CD14-positive monocyte (primary cell): Measurements from ENCODE around the gene DYNC1LI2. TPM values are rescaled to one million over a fixed set of nuclear protein-coding genes. Genes with fewer than 3 reads are reported as not detected.

Source experiments
- DNase-seq, 3 donors: peaks; one replicate each; pipeline ENCODE4 v3.0.0-alpha.2; 2011 to 2022
- H2AFZ ChIP-seq: 2 replicates; pipeline ENCODE4 v1.6.0; 2012; ENCODE audit warnings: mild to moderate bottlenecking, low read depth, low read length, inconsistent platforms; ENCODE audit not compliant: insufficient read depth, poor library complexity, severe bottlenecking
- H3K27ac ChIP-seq, 2 donors: 1 replicate in 1 of 2; 2 replicates in 1 of 2; pipeline ENCODE4 v1.5.1; 2012 to 2013; ENCODE audit warnings: low read length in 2 of 2, control low read depth in 1 of 2, inconsistent platforms in 1 of 2, low read depth in 1 of 2, mild to moderate bottlenecking in 1 of 2
- H3K27me3 ChIP-seq, 2 donors: one replicate each; pipeline versions ENCODE4 v1.6.0 to v1.6.1; 2011 to 2013; ENCODE audit warnings: low read length in 2 of 2; ENCODE audit not compliant: control insufficient read depth in 2 of 2, insufficient read depth in 2 of 2
- H3K36me3 ChIP-seq, 2 donors: replicated peaks in 1 of 2; 1 replicate in 1 of 2; 2 replicates in 1 of 2; pipeline versions ENCODE4 v1.5.1 to v1.6.1; 2012 to 2013; ENCODE audit warnings: low read length in 2 of 2, control low read depth in 1 of 2, inconsistent platforms in 1 of 2, mild to moderate bottlenecking in 1 of 2; ENCODE audit not compliant: insufficient read depth in 2 of 2, control insufficient read depth in 1 of 2
- H3K4me1 ChIP-seq, 2 donors: 1 replicate in 1 of 2; 2 replicates in 1 of 2; pipeline versions ENCODE4 v1.5.1 to v1.6.1; 2012 to 2013; ENCODE audit warnings: low read length in 2 of 2, control low read depth in 1 of 2, inconsistent platforms in 1 of 2, mild to moderate bottlenecking in 1 of 2, moderate library complexity in 1 of 2; ENCODE audit not compliant: insufficient read depth in 2 of 2, control insufficient read depth in 1 of 2
- H3K4me2 ChIP-seq: replicated peaks from 2 replicates; pipeline ENCODE3; 2012; ENCODE audit warnings: low read length, moderate library complexity, mild to moderate bottlenecking; ENCODE audit not compliant: poor library complexity, severe bottlenecking; ENCODE audit errors: extremely low read depth
- H3K4me3 ChIP-seq, 3 experiments: fragments of 200-600 bp in 1 of 3; sonication (generic) in 1 of 3; replicated peaks in 1 of 3; 1 replicate in 2 of 3; 2 replicates in 1 of 3; pipeline ENCODE4 v1.5.1; 2011 to 2013; ENCODE audit warnings: low read length in 3 of 3, mild to moderate bottlenecking in 3 of 3, control low read depth in 2 of 3, low read depth in 2 of 3, inconsistent platforms in 1 of 3, moderate library complexity in 1 of 3
- H3K79me2 ChIP-seq: 2 replicates; pipeline ENCODE4 v1.6.0; 2012; ENCODE audit warnings: mild to moderate bottlenecking, control low read depth, inconsistent platforms, low read length, moderate library complexity; ENCODE audit not compliant: insufficient read depth
- H3K9ac ChIP-seq: 2 replicates; pipeline ENCODE4 v1.6.0; 2017; ENCODE audit warnings: low read length, mild to moderate bottlenecking; ENCODE audit not compliant: insufficient read depth, poor library complexity, severe bottlenecking
- H3K9me3 ChIP-seq, 2 donors: replicated peaks in 1 of 2; 1 replicate in 1 of 2; 2 replicates in 1 of 2; pipeline versions ENCODE4 v1.5.1 to v1.6.1; 2012 to 2013; ENCODE audit warnings: low read length in 2 of 2, control low read depth in 1 of 2; ENCODE audit not compliant: control insufficient read depth in 1 of 2, insufficient read depth in 1 of 2
- H4K20me1 ChIP-seq: 2 replicates; pipeline ENCODE4 v1.6.0; 2012; ENCODE audit warnings: mild to moderate bottlenecking, low read length, control low read depth, moderate library complexity; ENCODE audit not compliant: insufficient read depth
- H3K27ac Mint-ChIP-seq, 7 donors: one replicate each; pipeline ENCODE4 v1.8.0; 2020; ENCODE audit warnings: mild to moderate bottlenecking in 7 of 7, mixed read lengths in 7 of 7, moderate library complexity in 6 of 7, inconsistent platforms in 2 of 7
- H3K27me3 Mint-ChIP-seq, 3 donors: one replicate each; pipeline ENCODE4 v1.8.0; 2021 to 2022; ENCODE audit warnings: low read depth in 3 of 3, mild to moderate bottlenecking in 3 of 3, mixed read lengths in 3 of 3, moderate library complexity in 3 of 3, inconsistent platforms in 1 of 3
- H3K36me3 Mint-ChIP-seq, 2 donors: one replicate each; pipeline ENCODE4 v1.8.0; 2020; ENCODE audit warnings: mixed read lengths in 2 of 2, inconsistent platforms in 1 of 2, mild to moderate bottlenecking in 1 of 2
- H3K4me1 Mint-ChIP-seq: one replicate; pipeline ENCODE4 v1.8.0; 2020; ENCODE audit warnings: mild to moderate bottlenecking, mixed read lengths
- H3K4me3 Mint-ChIP-seq, 2 donors: one replicate each; pipeline ENCODE4 v1.8.0; 2020; ENCODE audit warnings: mild to moderate bottlenecking in 2 of 2, mixed read lengths in 2 of 2, moderate library complexity in 1 of 2
- H3K9me3 Mint-ChIP-seq, 7 donors: one replicate each; pipeline ENCODE4 v1.8.0; 2020 to 2022; ENCODE audit warnings: mixed read lengths in 7 of 7, mild to moderate bottlenecking in 6 of 7, moderate library complexity in 6 of 7, inconsistent platforms in 2 of 7
- CTCF ChIP-seq: fragments of 200-600 bp; IDR thresholded peaks from one replicate; pipeline ENCODE4 v1.8.0; 2022; ENCODE audit warnings: antibody characterized with exemption, mild to moderate bottlenecking
- WGBS: methylation state at CpG from one replicate; pipeline ENCODE4 v1.1.5; 2013; ENCODE audit warnings: missing lambda C conversion rate; ENCODE audit not compliant: insufficient coverage; 5-methylcytosine and 5-hydroxymethylcytosine counted together
- intact Hi-C, 2 donors: fragments of 100-400 bp; cut with micrococcal nuclease; formaldehyde crosslinking; loops; one replicate each; pipeline versions ENCODE4 v1.15.0 to v1.15.1; 2023
- polyA plus RNA-seq, 3 donors: library from polyadenylated mRNA; depleted of rRNA in 1 of 3; unstranded in 2 of 3; stranded (reverse) in 1 of 3; fragments of 300-500 nt in 2 of 3; fragments of >200 nt in 1 of 3; fragmentation: Illumina TruSeq in 2 of 3; gene quantifications; 1 replicate in 2 of 3; 2 replicates in 1 of 3; pipeline ENCODE4 v1.2.3, GENCODE V29; 2012 to 2021

DYNC1LI2 gene
- polyA plus RNA-seq, 3 donors = 14.9 to 125 (median 23.9) TPM

- Mint-ChIP-seq H3K27ac (peak overlapping the region in 1 of 7 donors; percentile 51), H3K4me3 (no peak overlapping the region), H3K27me3 (peaks cover 13 to 18% (median 13%) of the 10 kb centered on the region in 3 donors), H3K4me1 (peaks cover 33% of the 10 kb centered on the region), H3K36me3 (peaks cover 22% of the 10 kb centered on the region in 2 donors), H3K9me3 (peaks cover 0 to 6% (median 2%) of the 10 kb centered on the region in 7 donors)
- H3K79me2 ChIP-seq = peaks cover 34% of the 10 kb centered on the region
- H3K4me1 ChIP-seq = peaks cover 28 to 36% of the 10 kb centered on the region in 2 donors
- H3K27me3 ChIP-seq = peaks cover 10 to 22% of the 10 kb centered on the region in 2 donors
- H2AFZ ChIP-seq = no peak overlapping the region
- H3K4me2 ChIP-seq = no peak overlapping the region
- peaks cover 31% of the 10 kb centered on the region for H4K20me1 ChIP-seq
- H3K4me3 ChIP-seq = no peak overlapping the region
- H3K36me3 ChIP-seq = peaks cover 12 to 18% of the 10 kb centered on the region in 2 donors
- 100% methylated on average over 2 of the region's 2 CpGs for WGBS
- TF ChIP-seq CTCF = no peak
- no peaks in the 10 kb centered on the region for H3K9me3 ChIP-seq
- intact Hi-C loops = no loop called here
- no peak overlapping the region for H3K27ac ChIP-seq
- DNase-seq = no peak
- H3K9ac ChIP-seq = no peak overlapping the region
These were observed 1.5 kb upstream of the DYNC1LI2 start for GRCh38 chr16:66752958-66753357.

- peaks cover 38% of the 10 kb centered on the region for H3K79me2 ChIP-seq
- Mint-ChIP-seq H3K4me1 (peaks cover 38% of the 10 kb centered on the region), H3K27ac (peak overlapping the region in 1 of 7 donors; percentile 88), H3K4me3 (peak overlapping the region; percentile 45 to 76), H3K9me3 (peaks cover 0 to 6% (median 2%) of the 10 kb centered on the region in 7 donors), H3K36me3 (peaks cover 24 to 25% of the 10 kb centered on the region in 2 donors), H3K27me3 (peaks cover 13 to 18% (median 13%) of the 10 kb centered on the region in 3 donors)
- no peak overlapping the region for H3K27ac ChIP-seq
- WGBS = 100% methylated on average over 3 of the region's 6 CpGs
- peaks cover 36% of the 10 kb centered on the region for H4K20me1 ChIP-seq
- no peak overlapping the region for H3K9ac ChIP-seq
- H3K4me1 ChIP-seq = peaks cover 33 to 42% of the 10 kb centered on the region in 2 donors
- no peak for DNase-seq
- TF ChIP-seq CTCF = no peak
- H3K36me3 ChIP-seq = peaks cover 12 to 23% of the 10 kb centered on the region in 2 donors
- no peak overlapping the region for H2AFZ ChIP-seq
- no peak overlapping the region for H3K4me3 ChIP-seq
- intact Hi-C loops = no loop called here
- peaks cover 10 to 22% of the 10 kb centered on the region in 2 donors for H3K27me3 ChIP-seq
- H3K9me3 ChIP-seq = no peaks in the 10 kb centered on the region
- H3K4me2 ChIP-seq = no peak overlapping the region
These were observed 970 bp upstream of the DYNC1LI2 start for GRCh38 chr16:66752379-66752778.
